ENCODE results near the gene MBOAT2. TPM values are rescaled to one million over a fixed set of nuclear protein-coding genes. Genes with fewer than 3 reads are reported as not detected.

MBOAT2 gene
- total RNA-seq, 6 donors from 2014 or later = 18.8 to 39.2 (median 24.1) TPM

DNA sequence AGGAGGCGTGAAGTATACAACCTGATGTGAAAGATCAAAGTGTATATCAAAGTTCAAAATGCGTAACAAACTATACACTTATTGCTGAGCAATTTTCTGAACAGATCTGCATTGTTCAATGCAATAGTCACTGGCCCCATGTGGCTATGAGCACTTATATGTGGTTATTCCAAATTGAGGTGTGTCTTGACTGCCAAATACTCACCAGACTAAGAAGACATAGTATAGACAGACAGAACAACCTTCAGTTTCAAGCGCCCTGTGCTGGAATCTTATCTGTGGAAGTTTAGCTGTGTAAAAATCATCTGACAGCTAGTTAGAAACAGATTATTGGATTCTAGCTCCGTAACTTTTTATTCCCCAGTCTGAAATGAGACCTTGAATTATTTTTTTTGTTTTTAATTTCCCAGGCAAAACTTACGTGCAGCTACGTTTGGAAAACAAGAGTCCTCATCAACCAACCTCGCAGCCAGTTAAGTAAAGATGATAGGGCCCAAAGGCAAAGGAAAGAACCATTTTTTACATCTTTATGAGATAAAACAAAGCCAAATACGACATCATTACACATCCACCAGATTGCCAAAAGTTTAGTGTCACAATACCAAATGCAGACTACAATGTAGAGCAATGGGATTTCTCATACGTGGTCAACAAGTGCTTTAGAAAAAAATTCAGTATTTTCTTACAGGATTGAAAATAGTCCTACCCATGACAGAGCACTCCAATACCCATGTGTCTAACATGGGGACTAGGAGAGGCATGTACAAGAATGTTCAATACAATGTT, 37.2 kb downstream of the MBOAT2 start:
- no peaks in the 10 kb centered on the region for H3K9me3 ChIP-seq
- peak in 1 of 2 donors; percentile 45 for ATAC-seq (ENCODE audit: low FRiP score in 2 of 2)
- H3K27ac ChIP-seq = no peak overlapping the region
- 83 to 86% methylated on average over 9 of the region's 9 CpGs for WGBS, 2 donors
- no peaks in the 10 kb centered on the region for H3K27me3 ChIP-seq
- DNase-seq = no peak
- no peak overlapping the region for H3K4me3 ChIP-seq
- no peaks in the 10 kb centered on the region for H3K36me3 ChIP-seq
- TF ChIP-seq POLR2AphosphoS5 (IDR thresholded peaks at IDR 0.05) (no peak), EP300 (IDR thresholded peaks at IDR 0.05) (no peak)
- TF ChIP-seq, protein P1, sequence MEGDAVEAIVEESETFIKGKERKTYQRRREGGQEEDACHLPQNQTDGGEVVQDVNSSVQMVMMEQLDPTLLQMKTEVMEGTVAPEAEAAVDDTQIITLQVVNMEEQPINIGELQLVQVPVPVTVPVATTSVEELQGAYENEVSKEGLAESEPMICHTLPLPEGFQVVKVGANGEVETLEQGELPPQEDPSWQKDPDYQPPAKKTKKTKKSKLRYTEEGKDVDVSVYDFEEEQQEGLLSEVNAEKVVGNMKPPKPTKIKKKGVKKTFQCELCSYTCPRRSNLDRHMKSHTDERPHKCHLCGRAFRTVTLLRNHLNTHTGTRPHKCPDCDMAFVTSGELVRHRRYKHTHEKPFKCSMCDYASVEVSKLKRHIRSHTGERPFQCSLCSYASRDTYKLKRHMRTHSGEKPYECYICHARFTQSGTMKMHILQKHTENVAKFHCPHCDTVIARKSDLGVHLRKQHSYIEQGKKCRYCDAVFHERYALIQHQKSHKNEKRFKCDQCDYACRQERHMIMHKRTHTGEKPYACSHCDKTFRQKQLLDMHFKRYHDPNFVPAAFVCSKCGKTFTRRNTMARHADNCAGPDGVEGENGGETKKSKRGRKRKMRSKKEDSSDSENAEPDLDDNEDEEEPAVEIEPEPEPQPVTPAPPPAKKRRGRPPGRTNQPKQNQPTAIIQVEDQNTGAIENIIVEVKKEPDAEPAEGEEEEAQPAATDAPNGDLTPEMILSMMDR (IDR thresholded peaks at IDR 0.05) = no peak
- no peaks in the 10 kb centered on the region for H3K4me1 ChIP-seq

DNA sequence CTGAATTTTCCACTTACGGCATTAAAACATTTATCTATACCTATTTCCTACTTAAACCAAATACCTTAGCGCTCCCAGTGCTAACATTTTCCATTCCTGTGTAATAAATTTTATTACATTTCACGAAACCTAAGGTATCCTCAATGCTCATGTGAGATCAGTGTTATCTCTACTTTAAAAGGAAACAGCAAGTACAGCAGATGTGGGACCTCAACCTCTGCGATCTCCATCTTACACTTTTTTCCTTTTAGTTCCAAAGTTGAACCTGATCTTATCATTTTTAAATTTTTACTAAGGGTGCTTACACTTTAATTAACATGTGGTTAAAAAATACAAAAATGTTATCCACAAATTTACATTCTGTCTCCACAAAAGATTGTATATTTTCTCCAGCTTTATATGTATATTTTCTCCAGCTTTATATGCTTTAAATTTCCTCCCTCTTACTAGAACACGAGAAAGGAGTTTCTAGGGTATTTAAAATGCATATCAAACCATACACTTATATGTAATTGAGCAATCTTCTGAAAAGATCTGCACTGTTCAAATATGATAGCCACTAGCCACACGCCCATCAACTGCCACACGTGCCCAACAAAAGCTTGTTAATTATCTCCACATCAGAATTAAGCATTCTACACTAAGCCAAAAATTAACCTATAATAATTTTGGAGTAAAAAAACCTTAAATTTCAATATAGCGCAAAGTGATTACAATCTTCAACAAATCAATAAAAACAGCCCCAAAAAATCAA, 38.1 kb downstream of the MBOAT2 start:
- DNase-seq (no peak), ATAC-seq (ENCODE audit: low FRiP score in 2 of 2) (no peak)
- H3K4me3 ChIP-seq = no peak overlapping the region
- H3K27ac ChIP-seq = no peak overlapping the region
- H3K9me3 ChIP-seq = no peaks in the 10 kb centered on the region
- H3K27me3 ChIP-seq = no peaks in the 10 kb centered on the region
- 70 to 76% methylated on average over 8 of the region's 8 CpGs for WGBS, 2 donors
- TF ChIP-seq POLR2AphosphoS5 (IDR thresholded peaks at IDR 0.05) (no peak), POLR2A (IDR thresholded peaks at IDR 0.05) (no peak), EP300 (IDR thresholded peaks at IDR 0.05) (no peak)
- TF ChIP-seq, protein P1 (IDR thresholded peaks at IDR 0.05) = no peak
- H3K36me3 ChIP-seq = no peaks in the 10 kb centered on the region
- no peaks in the 10 kb centered on the region for H3K4me1 ChIP-seq

DNA sequence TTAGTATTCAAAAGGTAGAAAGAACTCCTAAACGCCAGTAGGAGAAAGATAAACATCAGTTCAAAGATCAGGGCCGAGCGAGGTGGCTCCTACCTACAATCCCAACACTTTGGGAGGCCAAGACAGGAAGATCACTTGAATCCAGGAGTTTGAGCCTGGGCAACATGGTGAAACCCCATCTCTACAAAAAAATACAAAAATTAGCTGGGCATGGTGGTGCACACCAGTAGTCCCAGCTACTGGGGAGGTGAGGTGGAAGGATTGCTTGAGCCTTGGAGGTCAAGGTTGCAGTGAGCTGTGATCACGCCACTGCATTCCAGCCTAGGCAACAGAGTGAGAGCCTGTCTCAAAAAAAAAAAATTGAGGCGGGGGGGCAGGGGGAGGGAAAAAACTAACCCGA, 40.6 kb downstream of the MBOAT2 start:
- H3K27ac ChIP-seq = no peak overlapping the region
- no peaks in the 10 kb centered on the region for H3K36me3 ChIP-seq
- ATAC-seq (ENCODE audit: low FRiP score in 2 of 2) (no peak), DNase-seq (no peak)
- TF ChIP-seq POLR2A (IDR thresholded peaks at IDR 0.05) (no peak), POLR2AphosphoS5 (IDR thresholded peaks at IDR 0.05) (no peak), EP300 (IDR thresholded peaks at IDR 0.05) (no peak)
- TF ChIP-seq, protein P1 (IDR thresholded peaks at IDR 0.05) = no peak
- no peaks in the 10 kb centered on the region for H3K27me3 ChIP-seq
- no peak overlapping the region for H3K4me3 ChIP-seq
- 95% methylated on average over 6 of the region's 6 CpGs for WGBS, 2 donors
- peaks cover 0 to 2% (median 0%) of the 10 kb centered on the region in 4 donors for H3K4me1 ChIP-seq
- H3K9me3 ChIP-seq = no peaks in the 10 kb centered on the region

DNA sequence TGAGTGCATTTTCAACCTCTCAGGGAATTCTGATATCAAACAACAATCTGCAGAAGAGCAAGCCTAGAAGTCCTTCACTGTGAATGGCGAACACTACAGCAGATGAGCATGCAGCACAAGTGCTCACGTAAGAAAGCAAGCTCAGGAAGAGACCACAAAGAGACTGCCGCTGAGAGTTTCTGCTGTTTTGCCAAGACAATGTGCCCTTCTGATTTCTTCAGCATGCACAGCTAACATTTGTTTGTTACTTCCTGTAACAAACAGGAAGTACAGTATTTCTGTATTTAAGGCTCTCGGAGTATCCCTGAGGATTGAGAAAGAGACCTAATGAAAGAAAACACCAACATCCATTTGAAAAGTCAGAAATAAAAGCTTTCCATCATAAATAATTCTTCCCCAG, 45.9 kb downstream of the MBOAT2 start:
- H3K4me3 ChIP-seq = no peak overlapping the region
- DNase-seq (no peak), ATAC-seq (ENCODE audit: low FRiP score in 2 of 2) (no peak)
- peaks cover 0 to 3% (median 0%) of the 10 kb centered on the region in 4 donors for H3K36me3 ChIP-seq
- H3K9me3 ChIP-seq = peaks cover 0 to 13% (median 6%) of the 10 kb centered on the region in 4 donors
- WGBS, 2 donors = 47 to 51% methylated on average over 4 of the region's 4 CpGs
- no peak overlapping the region for H3K27ac ChIP-seq
- H3K27me3 ChIP-seq = no peaks in the 10 kb centered on the region
- peaks cover 0 to 10% (median 3%) of the 10 kb centered on the region in 4 donors for H3K4me1 ChIP-seq
- TF ChIP-seq, protein P1 (IDR thresholded peaks at IDR 0.05) = no peak
- TF ChIP-seq POLR2A (IDR thresholded peaks at IDR 0.05) (no peak), POLR2AphosphoS5 (IDR thresholded peaks at IDR 0.05) (no peak), EP300 (IDR thresholded peaks at IDR 0.05) (no peak)
